Uterus (tissue), 2 donors: ENCODE results near the gene ALKBH6.

Experiments
- POLR2A ChIP-seq, 2 donors: fragments of 450-650 bp; IDR thresholded peaks; one replicate each; pipeline ENCODE4 v1.6.1; 2016; ENCODE audit warnings: antibody characterized with exemption in 2 of 2, mild to moderate bottlenecking in 1 of 2, moderate library complexity in 1 of 2
- TF ChIP-seq, protein P1 (sequence below), 4 experiments: fragments of 200-600 bp in 2 of 4; fragments of 450-650 bp in 2 of 4; sonication (generic) in 2 of 4; IDR thresholded peaks; one replicate each; pipeline ENCODE4 v1.5.1; 2016 to 2019; ENCODE audit warnings: antibody characterized with exemption in 4 of 4, mild to moderate bottlenecking in 2 of 4, moderate library complexity in 1 of 4

DNA sequence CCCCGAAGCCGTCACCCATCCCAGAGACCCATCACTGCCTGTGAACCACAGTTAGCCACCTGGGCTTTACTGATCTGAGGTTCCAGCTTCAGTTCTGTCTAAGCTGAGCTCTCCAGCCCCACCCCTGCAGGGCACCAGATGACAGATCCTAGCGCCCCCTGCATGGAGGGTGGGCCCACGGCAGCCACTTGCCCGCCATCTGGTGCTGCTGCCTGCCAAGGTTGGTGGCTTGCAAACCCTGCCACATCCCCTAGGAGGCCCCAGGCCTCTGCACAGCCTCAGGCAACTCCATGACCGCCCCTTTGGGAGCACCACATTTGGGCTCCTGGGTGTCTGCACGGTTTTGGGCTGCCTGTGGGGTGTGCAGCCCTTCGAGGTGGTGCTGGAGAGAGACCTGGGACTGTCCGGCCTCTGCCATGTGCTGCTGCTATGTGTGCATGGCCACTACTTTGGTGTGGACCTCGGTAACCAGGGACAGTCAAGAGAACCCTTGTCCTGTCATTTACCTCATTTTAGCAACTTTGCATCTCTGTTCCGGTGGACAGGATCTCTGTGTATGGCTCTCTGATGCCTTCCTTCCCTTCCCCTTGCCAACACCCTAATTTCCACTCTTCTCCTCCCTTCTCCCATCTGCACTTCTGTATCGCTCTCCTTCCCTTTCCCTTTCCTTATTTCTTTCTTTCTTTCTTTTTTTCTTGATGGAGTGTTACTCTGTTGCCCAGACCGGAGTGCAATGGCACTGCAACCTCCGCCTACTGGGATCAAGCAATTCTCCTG, 36.4 kb downstream of the ALKBH6 start:
- TF ChIP-seq POLR2A (IDR thresholded peaks at IDR 0.05), result no peak
- TF ChIP-seq, protein P1, sequence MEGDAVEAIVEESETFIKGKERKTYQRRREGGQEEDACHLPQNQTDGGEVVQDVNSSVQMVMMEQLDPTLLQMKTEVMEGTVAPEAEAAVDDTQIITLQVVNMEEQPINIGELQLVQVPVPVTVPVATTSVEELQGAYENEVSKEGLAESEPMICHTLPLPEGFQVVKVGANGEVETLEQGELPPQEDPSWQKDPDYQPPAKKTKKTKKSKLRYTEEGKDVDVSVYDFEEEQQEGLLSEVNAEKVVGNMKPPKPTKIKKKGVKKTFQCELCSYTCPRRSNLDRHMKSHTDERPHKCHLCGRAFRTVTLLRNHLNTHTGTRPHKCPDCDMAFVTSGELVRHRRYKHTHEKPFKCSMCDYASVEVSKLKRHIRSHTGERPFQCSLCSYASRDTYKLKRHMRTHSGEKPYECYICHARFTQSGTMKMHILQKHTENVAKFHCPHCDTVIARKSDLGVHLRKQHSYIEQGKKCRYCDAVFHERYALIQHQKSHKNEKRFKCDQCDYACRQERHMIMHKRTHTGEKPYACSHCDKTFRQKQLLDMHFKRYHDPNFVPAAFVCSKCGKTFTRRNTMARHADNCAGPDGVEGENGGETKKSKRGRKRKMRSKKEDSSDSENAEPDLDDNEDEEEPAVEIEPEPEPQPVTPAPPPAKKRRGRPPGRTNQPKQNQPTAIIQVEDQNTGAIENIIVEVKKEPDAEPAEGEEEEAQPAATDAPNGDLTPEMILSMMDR (IDR thresholded peaks at IDR 0.05), result no peak
